Activated CD8-positive, alpha-beta memory T cell treated with anti-CD3 and anti-CD28 coated beads for 36 hours (primary cell): Measurements from ENCODE around the gene MAPK11. TPM values are rescaled to one million over a fixed set of nuclear protein-coding genes. Genes with fewer than 3 reads are reported as not detected.

Source experiments
- CTCF ChIA-PET: fragments of 350-600 bp; sonication (Branson Sonifier 250); formaldehyde crosslinking; loops from one replicate; lab custom pipeline; 2021; ENCODE audit warnings: antibody characterized with exemption; lab: Charles Lee
- POLR2A ChIA-PET: fragments of 350-600 bp; sonication (Branson Sonifier 250); formaldehyde crosslinking; loops from one replicate; lab custom pipeline; 2021; ENCODE audit warnings: antibody characterized with exemption; lab: Charles Lee
- total RNA-seq, 2 experiments: library from RNA; stranded (reverse); gene quantifications; one replicate each; pipeline ENCODE4 v1.2.3, GENCODE V29; 2021

Gene MAPK11
- total RNA-seq, 2 experiments from 2014 or later: 10.6 to 11.4 TPM

DNA sequence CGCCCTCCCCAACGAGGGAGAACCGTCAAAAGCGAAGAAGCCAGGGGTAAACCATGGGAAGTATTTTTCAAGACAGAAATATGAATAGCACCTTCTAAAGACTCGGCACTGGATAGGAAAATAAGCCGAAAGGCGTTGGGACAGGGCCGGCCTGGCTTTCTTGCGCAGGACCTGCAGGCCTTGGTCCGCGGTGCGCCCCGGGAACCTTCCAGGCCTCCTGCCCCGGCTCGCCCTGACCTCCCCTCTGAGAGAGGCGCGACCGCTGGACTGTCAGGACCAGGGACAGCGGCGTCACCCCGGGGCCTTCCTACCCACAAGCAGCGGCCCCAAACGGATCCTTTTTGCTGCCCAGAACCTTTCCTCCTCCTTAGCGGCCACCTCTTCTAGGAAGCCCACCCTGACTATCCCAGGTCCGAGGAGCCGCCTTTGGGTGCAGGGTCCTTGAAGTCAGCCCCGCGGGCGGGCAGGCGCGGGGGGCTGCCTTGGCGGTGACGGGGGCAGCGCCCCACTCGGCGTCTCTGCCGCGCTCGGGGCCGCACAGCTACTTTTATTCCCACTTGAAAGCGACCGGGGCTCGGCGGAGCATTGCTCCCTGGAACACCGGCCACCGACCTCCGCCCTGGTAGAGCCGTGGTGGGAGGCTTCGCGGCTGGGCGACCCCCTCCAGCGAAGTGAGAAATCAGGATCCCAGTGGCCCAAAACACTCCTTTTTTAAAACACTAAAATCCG, 650 bp upstream of the MAPK11 start:
- CTCF ChIA-PET: interaction anchor here (1.7 kb wide), 1 partner anchor 10 kb away, joined by 4 read pairs; the partner anchor contains the start of gene MAPK12
- POLR2A ChIA-PET: no interaction called here

DNA sequence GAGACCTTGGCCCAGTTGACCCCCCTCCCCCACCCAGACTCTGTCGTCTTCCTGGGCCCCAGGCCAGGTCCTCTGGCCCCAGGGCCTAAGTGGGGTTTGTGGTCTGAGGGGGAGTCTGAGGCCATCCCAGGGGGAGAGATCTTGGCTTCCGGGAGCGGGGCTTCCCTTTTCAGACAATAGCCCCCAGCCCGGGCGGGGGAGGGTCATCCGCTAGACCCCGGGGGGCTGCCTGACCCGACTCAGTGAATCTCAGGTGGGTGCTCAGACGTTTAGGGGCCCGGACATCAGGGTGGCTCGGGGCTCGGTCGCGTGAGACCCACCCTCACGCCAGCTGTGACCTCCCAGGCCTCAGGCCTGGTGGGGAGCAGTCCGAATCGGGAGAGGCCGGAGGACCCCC, 609 bp downstream of the MAPK11 start:
- ChIA-PET CTCF (no interaction called here), POLR2A (no interaction called here)

DNA sequence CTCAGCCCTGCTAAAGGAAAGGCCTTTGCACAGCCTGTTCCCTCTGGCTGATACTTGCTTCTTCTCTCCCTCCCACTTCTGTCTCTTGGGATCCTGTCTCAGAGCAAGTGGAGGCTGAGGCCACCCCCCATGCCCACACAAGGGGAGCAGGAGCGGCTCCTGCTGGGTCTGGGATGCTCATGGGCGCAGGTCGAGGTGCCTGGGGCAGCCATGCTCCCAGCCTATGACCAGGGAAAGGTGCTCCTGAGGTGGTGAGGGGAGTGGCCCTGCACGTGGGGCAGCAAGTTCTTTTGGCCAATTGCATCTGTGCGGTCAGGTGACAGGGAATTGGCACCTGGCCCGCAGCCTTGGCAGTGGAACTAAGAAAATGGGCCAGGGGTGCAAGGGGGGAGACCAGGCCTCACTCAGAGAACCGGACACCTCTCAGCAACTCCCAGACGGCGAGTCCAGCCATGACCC, 1.5 kb downstream of the MAPK11 start:
- CTCF ChIA-PET: no interaction called here
- POLR2A ChIA-PET: no interaction called here

DNA sequence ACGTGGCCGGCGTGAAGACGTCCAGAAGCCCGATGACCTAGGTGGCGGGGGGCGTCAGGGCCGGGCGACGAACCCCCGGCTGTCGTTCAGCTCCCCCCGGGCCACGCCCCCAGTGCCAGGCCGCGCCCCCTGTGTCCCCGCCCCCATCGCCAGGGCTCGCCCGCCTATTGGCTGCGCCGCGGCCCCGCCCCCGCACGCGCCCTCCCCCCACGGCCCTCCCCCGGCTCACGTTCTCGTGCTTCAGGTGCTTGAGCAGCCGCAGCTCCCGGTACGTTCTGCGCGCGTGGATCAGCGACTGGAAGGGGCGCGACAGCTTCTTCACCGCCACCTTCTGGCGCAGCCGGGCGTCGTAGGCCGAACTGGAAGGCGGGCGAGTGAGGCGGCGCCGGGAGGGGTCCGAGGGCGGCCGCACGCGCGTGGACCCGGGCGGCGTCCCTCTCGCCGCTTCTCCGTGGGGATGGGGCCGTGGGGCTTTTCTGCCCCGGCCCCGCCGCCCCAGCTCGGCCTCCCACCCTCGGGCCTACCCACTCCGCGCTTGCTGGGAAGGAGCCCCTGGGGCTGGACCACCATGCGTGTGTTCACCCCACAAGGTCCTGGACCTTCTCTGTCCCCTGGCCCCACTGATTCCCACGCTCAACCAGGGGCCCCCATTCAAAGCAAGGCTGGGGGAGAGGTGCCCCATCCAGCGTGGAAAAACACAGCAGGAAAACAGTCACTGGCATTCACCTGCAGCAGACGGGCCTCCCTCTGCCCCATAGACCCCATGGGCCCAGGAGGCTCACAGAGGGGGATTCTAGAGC, 2.4 kb downstream of the MAPK11 start:
- POLR2A ChIA-PET: no interaction called here
- CTCF ChIA-PET: interaction anchor here (1.5 kb wide), 1 partner anchor 15 kb away, joined by 6 read pairs; no protein-coding TSS in a partner anchor

DNA sequence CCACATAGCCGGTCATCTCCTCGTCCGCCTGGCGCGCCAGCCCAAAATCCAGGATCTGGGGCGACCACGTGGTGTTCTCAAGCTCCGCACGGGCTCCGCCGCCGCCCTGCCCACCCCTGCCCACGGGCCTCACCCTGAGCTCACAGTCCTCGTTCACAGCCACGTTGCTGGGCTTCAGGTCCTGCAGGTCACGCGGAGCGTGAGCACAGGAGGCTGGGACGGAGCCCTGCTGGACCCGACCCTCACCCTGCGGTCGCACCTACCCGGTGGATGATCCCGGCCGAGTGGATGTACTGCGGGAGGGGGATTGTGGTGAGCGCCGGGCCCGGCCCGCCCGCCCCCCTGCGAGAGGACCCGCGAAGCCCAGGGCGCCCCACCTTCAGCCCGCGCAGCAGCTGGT, 3.2 kb downstream of the MAPK11 start:
- ChIA-PET POLR2A (no interaction called here), CTCF (interaction anchor here (0.6 to 1.5 kb wide), 2 partner anchors 15 to 75 kb away, joined by 3 to 6 read pairs; no protein-coding TSS in a partner anchor)

DNA sequence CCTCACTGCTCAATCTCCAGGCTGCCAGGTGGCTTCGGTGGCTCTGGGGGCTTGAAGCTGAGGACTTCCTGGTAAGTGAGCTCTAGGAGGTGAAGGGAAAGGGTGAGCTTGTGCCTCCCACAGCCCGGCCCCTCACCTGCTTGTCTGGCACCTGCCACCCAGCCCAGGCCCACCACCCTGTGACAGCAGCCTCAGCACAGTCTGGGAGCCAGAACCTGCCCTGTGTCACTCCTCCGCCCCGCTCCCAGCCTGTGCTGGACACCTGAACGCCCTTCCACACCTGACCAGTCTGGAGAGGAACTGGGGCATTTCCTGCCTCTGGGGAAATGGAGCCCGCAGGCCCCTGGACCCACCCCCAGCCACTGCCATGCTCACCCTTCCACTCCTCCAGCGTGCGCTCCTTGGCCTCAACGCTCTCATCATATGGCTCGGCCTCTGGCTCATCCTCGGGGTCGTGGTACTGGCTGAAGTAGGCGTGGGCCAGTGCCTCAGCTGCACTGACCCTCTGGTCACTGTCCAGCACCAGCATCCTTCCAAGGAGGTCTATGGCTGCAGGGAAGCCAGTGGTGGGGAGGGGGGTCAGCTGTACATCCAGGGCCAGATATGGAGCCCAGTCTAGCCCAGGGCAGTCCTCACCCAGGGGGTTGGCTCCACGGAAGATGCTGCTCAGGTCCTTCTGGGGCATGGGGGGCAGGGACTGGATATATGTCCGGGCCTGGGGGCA, 5.1 kb downstream of the MAPK11 start:
- ChIA-PET CTCF (interaction anchor here (0.6 to 1.5 kb wide), 4 partner anchors 9 to 405 kb away, joined by 3 read pairs; no protein-coding TSS in a partner anchor), POLR2A (no interaction called here)

DNA sequence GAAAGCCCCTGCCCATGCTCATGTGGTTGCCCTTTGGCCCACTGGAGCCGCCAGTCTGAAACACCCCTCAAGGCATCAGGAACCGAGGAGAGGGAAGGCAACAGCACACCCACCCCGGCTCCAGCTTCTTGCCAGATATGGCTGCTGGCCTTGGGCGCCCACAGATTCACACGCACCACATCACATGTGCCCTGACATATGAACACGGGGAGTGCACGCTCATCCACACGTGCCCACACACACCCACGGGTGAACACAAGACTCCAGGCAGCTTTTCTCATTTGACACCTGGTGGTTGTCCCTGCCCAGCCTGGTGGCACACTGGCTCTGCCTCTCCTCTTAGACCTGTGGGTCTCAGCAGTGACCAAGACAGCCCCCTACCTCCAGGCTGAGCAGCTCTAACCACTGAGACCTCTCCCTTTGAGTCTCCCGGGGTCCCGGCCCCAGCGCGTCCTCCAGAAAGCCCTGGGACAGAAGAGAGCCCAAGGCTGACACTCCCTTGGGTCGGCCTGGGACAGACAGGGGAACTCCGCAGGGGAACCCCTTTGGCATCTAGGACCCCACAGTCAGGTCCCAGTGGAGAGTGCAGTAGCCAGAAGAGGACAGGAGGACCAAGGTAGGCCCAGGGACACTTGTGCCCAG, 6.0 kb downstream of the MAPK11 start:
- POLR2A ChIA-PET: no interaction called here
- CTCF ChIA-PET: interaction anchor here (0.6 to 2.7 kb wide), 5 partner anchors 10 to 406 kb away, joined by 3 to 9 read pairs (median 5); partner anchors contain the start of genes DENND6B and HDAC10

DNA sequence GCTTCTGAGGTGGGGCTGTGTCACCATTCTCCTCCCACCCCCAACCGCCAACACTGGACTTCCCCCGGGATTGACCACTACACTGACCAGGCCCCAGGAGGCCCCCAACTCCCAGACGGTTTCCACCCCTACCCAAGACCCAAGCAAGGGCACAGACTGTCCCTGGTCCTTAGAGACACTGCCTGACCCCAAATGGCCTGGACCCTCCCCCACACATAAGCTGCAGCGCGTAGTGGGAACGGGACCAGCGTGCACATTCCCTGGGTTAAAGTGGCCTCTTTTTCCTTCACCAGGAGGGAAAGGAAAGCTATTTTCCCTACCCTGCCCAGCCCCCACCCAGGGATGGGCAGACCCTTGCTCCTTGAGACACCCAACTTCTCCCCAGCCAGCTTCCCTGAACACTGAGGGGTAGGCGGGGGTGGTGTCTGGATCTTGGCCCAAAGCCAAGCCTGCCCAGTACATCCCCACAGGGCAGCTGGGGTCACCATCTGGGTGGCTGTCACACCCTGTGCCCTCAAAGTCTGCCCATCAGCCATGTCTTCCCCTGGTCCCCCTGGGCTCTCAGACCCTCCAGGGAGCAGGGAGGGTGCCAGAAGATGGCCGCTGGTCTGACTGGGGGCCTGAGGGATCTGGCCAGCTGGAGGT, 7.1 kb downstream of the MAPK11 start:
- ChIA-PET POLR2A (no interaction called here), CTCF (interaction anchor here (1.3 to 2.7 kb wide), 6 partner anchors 11 to 358 kb away, joined by 3 to 9 read pairs (median 4); partner anchors contain the start of genes DENND6B and HDAC10)

DNA sequence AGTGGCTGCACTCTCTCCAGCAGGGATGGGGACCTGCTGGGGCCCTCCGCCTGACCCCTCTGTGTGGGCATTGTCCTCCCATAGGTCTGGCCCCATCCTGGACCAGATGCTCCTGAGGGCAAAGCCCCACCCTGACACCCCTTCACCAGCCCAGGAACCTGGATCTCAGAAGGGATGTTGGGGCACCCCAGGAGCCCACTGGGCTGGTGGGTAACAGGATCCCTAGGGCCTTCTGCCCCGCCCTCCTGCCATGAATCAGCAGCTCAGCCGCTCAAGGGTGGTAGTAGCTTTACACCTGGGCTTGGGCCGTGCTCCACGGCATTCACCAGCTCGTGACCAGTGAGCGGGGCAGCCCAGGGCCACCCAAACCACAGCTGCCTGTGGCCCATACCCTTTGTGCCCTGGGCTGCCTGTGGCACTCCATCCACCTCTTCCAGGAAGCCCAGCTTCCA, 7.7 kb downstream of the MAPK11 start:
- ChIA-PET POLR2A (no interaction called here), CTCF (interaction anchor here (1.3 to 2.7 kb wide), 6 partner anchors 11 to 358 kb away, joined by 3 to 11 read pairs (median 4); partner anchors contain the start of gene DENND6B)

DNA sequence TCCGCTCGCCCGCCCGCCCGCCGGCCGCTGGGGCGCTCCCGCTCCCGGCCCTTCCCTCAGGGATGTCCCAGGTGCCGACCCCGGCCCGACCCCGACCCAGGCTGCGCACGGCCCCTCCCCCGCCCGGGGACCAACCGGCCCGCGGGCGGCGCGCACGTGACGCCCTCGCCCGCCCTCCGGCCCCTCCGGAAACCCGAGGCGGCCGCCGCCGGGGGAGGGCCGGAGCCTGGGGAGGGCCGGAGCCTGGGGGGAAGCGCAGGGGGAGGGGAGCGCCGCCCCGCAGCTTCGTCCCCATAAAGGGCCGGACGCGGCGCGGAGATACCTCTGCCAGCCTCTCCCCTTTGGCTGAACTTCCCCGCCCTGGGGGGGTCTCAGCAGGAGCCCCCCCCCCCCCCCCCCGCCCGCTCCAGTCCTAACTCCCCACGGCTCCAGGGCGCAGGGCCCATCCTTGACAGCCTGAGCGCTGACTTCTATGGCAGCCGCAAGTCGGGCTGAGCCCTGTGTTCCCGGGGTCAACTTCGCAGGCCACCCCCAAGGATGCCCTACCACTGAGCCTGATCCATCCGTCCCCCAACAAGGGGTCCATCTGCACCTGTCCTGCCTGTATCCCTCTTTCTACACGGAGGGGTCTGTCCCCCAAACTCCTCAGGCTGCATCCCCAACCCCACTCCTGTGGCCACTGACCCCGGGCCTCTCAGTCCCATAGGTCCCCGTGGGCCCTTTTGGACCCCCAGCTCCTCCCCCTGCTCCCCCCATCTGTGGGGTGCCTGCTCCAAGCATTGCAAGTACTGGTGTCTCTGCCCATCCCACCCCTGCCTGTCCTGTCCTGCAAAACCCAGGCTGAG, 8.3 kb downstream of the MAPK11 start, which contains the start of gene MAPK12:
TSS of gene MAPK12 (minus strand) at position 69 of the 845 bp plus-strand sequence. CDS start 174 bp downstream, outside the sequence.
- CTCF ChIA-PET: interaction anchor here (1.3 to 2.7 kb wide), 7 partner anchors 10 to 138 kb away, joined by 3 to 11 read pairs (median 4); partner anchors contain the start of gene TUBGCP6
- POLR2A ChIA-PET: interaction anchor here (2.1 kb wide), 1 partner anchor 11 kb away, joined by 7 read pairs; the partner anchor contains the start of gene HDAC10

DNA sequence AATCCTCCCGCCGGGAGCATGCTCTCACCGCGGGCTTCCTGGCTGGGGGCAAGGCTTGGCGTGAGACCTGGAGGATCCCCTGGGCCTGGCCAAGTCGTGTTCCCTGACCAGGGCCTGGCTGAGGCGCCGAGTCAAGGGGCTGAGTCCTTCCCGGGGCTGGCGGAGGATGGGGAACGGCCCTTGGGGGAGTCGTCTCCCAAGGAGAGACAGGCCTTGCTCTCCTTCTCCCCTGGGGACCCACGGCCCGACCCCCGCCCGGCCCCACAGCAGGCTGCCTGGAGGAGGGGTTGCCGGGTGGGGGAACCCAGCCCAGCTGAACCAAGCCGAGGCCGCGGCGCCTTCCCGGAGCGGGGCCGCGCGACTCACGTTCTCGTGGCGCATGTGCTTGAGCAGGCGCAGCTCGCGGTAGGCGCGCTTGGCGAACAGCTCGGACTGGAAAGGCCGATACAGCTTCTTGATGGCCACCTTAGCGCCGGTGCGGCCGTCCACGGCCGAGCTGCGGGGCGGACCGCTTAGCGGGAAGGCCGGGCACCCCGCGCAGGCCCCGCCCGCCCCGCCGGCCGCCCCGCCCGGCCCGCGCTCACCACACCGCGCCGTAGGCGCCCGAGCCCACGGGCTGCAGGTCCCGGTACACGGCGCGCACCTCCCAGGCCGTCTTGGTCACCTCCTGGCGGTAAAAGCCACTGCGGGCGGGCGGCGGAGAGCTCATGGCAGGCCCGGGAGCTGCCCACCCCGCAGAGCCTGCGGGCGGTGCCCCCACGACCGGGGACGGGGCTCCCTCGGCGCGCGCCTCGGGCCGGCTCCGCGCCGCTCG, 9.2 kb downstream of the MAPK11 start:
- ChIA-PET POLR2A (interaction anchor here (2.1 kb wide), 1 partner anchor 10 kb away, joined by 7 read pairs; the partner anchor contains the start of gene HDAC10), CTCF (interaction anchor here (1.3 to 2.7 kb wide), 6 partner anchors 9 to 80 kb away, joined by 3 to 11 read pairs (median 6); partner anchors contain the start of gene TUBGCP6)

DNA sequence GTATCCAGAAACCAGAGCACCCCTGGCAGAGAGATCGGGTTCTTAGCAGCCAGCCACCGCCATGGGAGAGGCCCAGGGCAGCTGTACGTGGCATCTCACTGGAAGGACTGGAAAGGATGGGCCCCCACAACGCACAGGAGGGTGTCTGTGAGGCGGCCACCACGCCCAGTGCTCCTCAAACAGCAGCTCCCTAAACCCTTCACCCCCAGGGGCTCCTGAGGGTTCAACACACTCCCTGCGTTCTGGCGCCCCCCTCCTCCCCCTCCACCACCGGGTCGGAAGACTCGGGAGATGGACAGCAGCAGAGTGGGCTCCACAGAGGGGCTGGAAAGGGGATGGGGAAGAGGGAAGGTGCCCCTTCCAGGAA, 9.8 kb downstream of the MAPK11 start:
- POLR2A ChIA-PET: interaction anchor here (2.1 kb wide), 1 partner anchor 9 kb away, joined by 7 read pairs; the partner anchor contains the start of gene HDAC10
- CTCF ChIA-PET: interaction anchor here (1.2 to 2.2 kb wide), 6 partner anchors 8 to 81 kb away, joined by 3 to 11 read pairs (median 4); partner anchors contain the start of genes HDAC10 and TUBGCP6

DNA sequence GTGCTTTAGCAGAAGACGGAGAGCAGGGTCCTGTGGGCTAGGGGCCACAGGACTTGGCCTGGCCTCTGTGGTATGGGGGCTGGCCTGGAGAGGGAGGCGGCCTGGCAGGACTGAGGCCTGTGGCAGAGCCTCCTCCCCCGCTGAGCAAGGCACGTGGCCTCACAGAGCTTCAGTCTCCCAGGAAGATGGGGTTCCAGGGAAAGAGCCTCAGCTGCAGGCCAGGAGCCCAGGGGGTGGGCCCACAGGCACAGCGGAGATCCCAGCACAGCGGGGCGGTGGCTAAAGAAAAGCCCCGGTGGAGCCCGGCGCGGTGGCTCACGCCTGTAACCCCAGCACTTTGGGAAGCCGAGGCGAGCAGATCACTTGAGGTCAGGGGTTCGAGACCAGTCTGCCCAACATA, 10.9 kb downstream of the MAPK11 start:
- CTCF ChIA-PET: interaction anchor here (1.2 kb wide), 1 partner anchor 8 kb away, joined by 3 read pairs; the partner anchor contains the start of gene HDAC10
- POLR2A ChIA-PET: interaction anchor here (2.1 kb wide), 1 partner anchor 8 kb away, joined by 7 read pairs; the partner anchor contains the start of gene HDAC10

DNA sequence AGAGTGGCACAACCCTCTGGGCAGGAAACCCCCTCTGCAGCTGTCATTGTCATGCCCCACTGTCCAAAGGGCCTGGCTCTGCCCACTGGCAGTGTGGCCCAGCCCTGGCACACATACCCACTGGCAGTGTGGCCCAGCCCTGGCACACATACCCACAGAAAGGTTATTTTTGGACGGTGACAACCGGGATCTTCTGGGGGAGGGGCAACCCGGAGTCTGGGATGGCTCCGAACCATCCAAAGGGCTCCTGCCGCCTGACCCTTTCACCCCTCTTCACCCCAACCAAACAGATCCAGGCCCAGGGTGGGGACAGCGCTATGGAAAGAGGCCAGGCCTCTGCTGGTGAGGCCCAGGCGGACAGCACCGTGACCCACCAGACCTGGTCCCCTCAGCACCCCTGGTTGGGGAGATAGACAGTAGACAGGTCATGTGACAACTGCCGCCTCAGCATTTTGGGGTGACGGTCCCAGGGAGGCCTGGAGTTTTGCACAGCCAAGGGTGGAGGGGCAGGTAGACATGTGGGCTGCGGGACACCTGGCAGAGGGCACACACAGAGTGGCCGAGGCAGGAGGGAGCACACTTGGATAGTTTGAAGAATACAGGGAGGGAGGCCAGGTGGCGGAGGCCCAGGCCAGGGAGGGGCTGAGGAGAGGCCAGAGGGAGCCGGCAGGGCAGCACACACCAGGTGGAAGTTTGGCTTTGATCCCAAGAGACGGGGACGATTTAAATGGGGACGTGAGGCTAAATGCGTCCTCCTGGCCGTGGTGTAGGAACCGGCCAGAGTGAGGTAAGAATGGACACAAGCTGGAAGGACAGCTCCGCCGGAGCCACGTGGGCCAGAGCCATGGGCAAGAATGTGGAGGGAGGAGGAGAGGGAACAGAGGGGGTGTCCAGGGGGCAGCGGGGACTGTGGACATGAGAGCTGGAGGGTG, 11.6 kb downstream of the MAPK11 start:
- CTCF ChIA-PET: interaction anchor here (0.5 to 1.2 kb wide), 2 partner anchors 7 to 196 kb away, joined by 3 read pairs; partner anchors contain the start of gene HDAC10
- POLR2A ChIA-PET: no interaction called here
